ENCODE data around the gene ZNF462. TPM values are rescaled to one million over a fixed set of nuclear protein-coding genes. Genes with fewer than 3 reads are reported as not detected.

The ZNF462 gene
- total and polyA plus RNA-seq, 2 of the 13 experiments (the other 11 are each of a cell fraction or from before 2014, with no cell fraction given) = not detected

DNA sequence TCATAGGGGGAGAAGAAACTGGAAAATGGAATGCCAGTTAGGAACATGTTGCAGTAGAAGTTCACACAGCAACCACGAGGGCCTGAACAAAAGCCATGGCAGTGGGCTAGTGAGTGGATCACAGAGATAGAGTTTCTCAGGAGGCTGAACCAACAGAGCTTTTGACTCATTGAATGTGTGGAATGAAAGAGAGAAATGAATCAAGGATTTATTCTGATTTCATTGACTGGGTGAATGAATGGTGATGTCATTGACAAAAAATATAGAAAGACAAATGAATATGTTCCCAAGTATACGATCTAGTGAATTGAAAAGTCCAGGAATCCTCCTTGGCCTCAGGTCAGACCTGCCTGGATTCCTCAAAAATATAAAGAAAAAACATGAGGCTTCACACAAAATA lies 99.2 kb downstream of the ZNF462 start:
- Histone ChIP-seq H3K4me3 (replicated peaks in 1 of 3; ENCODE audit: insufficient read depth in 1 of 3, low read depth in 2 of 3, low read length in 3 of 3) (no peak overlapping the region), H2AFZ (ENCODE audit: low read length) (no peak overlapping the region), H3K27ac (ENCODE audit: extremely low read length, insufficient read depth, low read length) (no peak overlapping the region), H4K20me1 (ENCODE audit: insufficient read depth, low read length) (no peaks in the 10 kb centered on the region), H3K79me2 (ENCODE audit: insufficient read depth, low read length) (no peaks in the 10 kb centered on the region), H3K4me2 (ENCODE audit: low read depth, low read length) (no peak overlapping the region), H3K4me1 (ENCODE audit: insufficient read depth, low read length) (no peaks in the 10 kb centered on the region), H3K9me3 (ENCODE audit: low read length) (no peaks in the 10 kb centered on the region), H3K9ac (ENCODE audit: insufficient read depth, low read depth, low read length) (no peak overlapping the region), H3K27me3 (ENCODE audit: control insufficient read depth in 1 of 2, insufficient read depth in 2 of 2, low read length in 2 of 2) (no peaks in the 10 kb centered on the region), H3K36me3 (replicated peaks in 1 of 2; ENCODE audit: control insufficient read depth in 1 of 2, insufficient read depth in 2 of 2, low read length in 2 of 2) (no peaks in the 10 kb centered on the region)
- TF ChIP-seq, protein P1, sequence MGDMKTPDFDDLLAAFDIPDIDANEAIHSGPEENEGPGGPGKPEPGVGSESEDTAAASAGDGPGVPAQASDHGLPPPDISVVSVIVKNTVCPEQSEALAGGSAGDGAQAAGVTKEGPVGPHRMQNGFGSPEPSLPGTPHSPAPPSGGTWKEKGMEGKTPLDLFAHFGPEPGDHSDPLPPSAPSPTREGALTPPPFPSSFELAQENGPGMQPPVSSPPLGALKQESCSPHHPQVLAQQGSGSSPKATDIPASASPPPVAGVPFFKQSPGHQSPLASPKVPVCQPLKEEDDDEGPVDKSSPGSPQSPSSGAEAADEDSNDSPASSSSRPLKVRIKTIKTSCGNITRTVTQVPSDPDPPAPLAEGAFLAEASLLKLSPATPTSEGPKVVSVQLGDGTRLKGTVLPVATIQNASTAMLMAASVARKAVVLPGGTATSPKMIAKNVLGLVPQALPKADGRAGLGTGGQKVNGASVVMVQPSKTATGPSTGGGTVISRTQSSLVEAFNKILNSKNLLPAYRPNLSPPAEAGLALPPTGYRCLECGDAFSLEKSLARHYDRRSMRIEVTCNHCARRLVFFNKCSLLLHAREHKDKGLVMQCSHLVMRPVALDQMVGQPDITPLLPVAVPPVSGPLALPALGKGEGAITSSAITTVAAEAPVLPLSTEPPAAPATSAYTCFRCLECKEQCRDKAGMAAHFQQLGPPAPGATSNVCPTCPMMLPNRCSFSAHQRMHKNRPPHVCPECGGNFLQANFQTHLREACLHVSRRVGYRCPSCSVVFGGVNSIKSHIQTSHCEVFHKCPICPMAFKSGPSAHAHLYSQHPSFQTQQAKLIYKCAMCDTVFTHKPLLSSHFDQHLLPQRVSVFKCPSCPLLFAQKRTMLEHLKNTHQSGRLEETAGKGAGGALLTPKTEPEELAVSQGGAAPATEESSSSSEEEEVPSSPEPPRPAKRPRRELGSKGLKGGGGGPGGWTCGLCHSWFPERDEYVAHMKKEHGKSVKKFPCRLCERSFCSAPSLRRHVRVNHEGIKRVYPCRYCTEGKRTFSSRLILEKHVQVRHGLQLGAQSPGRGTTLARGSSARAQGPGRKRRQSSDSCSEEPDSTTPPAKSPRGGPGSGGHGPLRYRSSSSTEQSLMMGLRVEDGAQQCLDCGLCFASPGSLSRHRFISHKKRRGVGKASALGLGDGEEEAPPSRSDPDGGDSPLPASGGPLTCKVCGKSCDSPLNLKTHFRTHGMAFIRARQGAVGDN (CRISPR knock-in tag; IDR thresholded peaks at IDR 0.05) = no peak
- TF ChIP-seq MLLT10 (CRISPR knock-in tag; IDR thresholded peaks at IDR 0.05) (no peak), ATF7 (IDR thresholded peaks at IDR 0.05) (peak; percentile 57), ATF7 (CRISPR knock-in tag; IDR thresholded peaks at IDR 0.05) (no peak)
- FAIRE-seq (no peak), ATAC-seq (no peak), DNase-seq (ENCODE audit: low spot score) (no peak)
- intact Hi-C loops (cut with micrococcal nuclease; ENCODE audit: unreplicated experiment) (no loop called here), in situ Hi-C loops (cut with HindIII; ENCODE audit: extremely low pct_ligation_motif_present, low pct_unique_long_range_greater_than_20kb) (no loop called here)
- 1% methylated on average over 2 of the region's 2 CpGs for WGBS (ENCODE audit: low lambda C conversion rate)
- CTCF ChIA-PET (ENCODE audit: low intra/inter-chr PET ratio, low total read pairs) = no interaction called here
- POLR2A ChIA-PET = no interaction called here
- BruUV-seq (replicated peaks) = no TSS peak
